HPDE6-E6E7 (cell line): ENCODE data around the gene PGM2L1.
"Not testable (repeated sequence)": the region's sequence is repeated elsewhere in the genome, so short reads cannot be mapped to it uniquely, and the experiment has no call there.

Source experiments
- DNase-seq: peaks from one replicate; pipeline ENCODE4 v3.0.0; 2011; ENCODE audit warnings: missing footprints; ENCODE audit errors: extremely low spot score

The PGM2L1 gene

GRCh38 chr11:74400606-74401005 lies 2.4 kb upstream of the PGM2L1 start:
- no peak for DNase-seq

GRCh38 chr11:74397501-74398243 lies 561 bp downstream of the PGM2L1 start:
- peak; percentile 35 for DNase-seq

- no peak for DNase-seq
Observed at GRCh38 chr11:74392256-74392655, 6.0 kb downstream of the PGM2L1 start.

- DNase-seq: no peak
Observed at GRCh38 chr11:74391193-74391592, 7.0 kb downstream of the PGM2L1 start.

- no peak for DNase-seq
Observed at GRCh38 chr11:74390697-74391096, 7.5 kb downstream of the PGM2L1 start.

GRCh38 chr11:74388678-74389327 lies 9.4 kb downstream of the PGM2L1 start:
- DNase-seq: peak; percentile 22

GRCh38 chr11:74384641-74385040 lies 13.6 kb downstream of the PGM2L1 start:
- no peak for DNase-seq

GRCh38 chr11:74380746-74381439 lies 17.3 kb downstream of the PGM2L1 start:
- no peak for DNase-seq

GRCh38 chr11:74377689-74378088 lies 20.5 kb downstream of the PGM2L1 start:
- DNase-seq: no peak

GRCh38 chr11:74373382-74373781 lies 24.9 kb downstream of the PGM2L1 start:
- no peak for DNase-seq

- DNase-seq: peak; percentile 12
Observed at GRCh38 chr11:74371269-74372052, 26.8 kb downstream of the PGM2L1 start.

GRCh38 chr11:74370123-74370522 lies 28.1 kb downstream of the PGM2L1 start:
- no peak for DNase-seq

GRCh38 chr11:74367881-74368280 lies 30.4 kb downstream of the PGM2L1 start:
- DNase-seq: no peak

GRCh38 chr11:74366576-74366975 lies 31.7 kb downstream of the PGM2L1 start:
- DNase-seq: no peak

- DNase-seq: not testable (repeated sequence)
Observed at GRCh38 chr11:74365805-74366204, 32.4 kb downstream of the PGM2L1 start.

GRCh38 chr11:74357449-74357848 lies 40.8 kb downstream of the PGM2L1 start:
- DNase-seq: no peak

- DNase-seq: no peak
Observed at GRCh38 chr11:74355626-74356025, 42.6 kb downstream of the PGM2L1 start.

GRCh38 chr11:74354036-74354435 lies 44.2 kb downstream of the PGM2L1 start:
- no peak for DNase-seq

- no peak for DNase-seq
Observed at GRCh38 chr11:74347381-74347780, 50.9 kb downstream of the PGM2L1 start.

GRCh38 chr11:74345420-74345819 lies 52.8 kb downstream of the PGM2L1 start:
- no peak for DNase-seq

GRCh38 chr11:74341921-74342320 lies 56.3 kb downstream of the PGM2L1 start:
- DNase-seq: no peak

GRCh38 chr11:74339619-74340018 lies 58.6 kb downstream of the PGM2L1 start:
- DNase-seq: no peak
